Activated CD8-positive, alpha-beta T cell treated with anti-CD3 and anti-CD28 coated beads for 36 hours (primary cell): ENCODE measurements around the gene PCDHGB7. TPM values are rescaled to one million over a fixed set of nuclear protein-coding genes. Genes with fewer than 3 reads are reported as not detected.

Experiments
- ATAC-seq: fragments of 200-7000 bp; cut with Tn5 transposase; one replicate; pipeline ENCODE4 v1.10.0; 2021; ENCODE audit warnings: mild to moderate bottlenecking, moderate library complexity
- CTCF ChIA-PET: fragments of 350-600 bp; sonication (Branson Sonifier 250); formaldehyde crosslinking; loops from one replicate; lab custom pipeline; 2021; ENCODE audit warnings: antibody characterized with exemption; lab: Charles Lee
- POLR2A ChIA-PET: fragments of 350-600 bp; sonication (Branson Sonifier 250); formaldehyde crosslinking; loops from one replicate; lab custom pipeline; 2021; ENCODE audit warnings: antibody characterized with exemption; lab: Charles Lee
- DNase-seq: peaks from one replicate; pipeline ENCODE4 v3.0.0-alpha.2; 2020
- H3K27ac Mint-ChIP-seq: one replicate; pipeline ENCODE4 v1.8.0; 2021; ENCODE audit warnings: mild to moderate bottlenecking, mixed read lengths
- H3K27me3 Mint-ChIP-seq: one replicate; pipeline ENCODE4 v1.8.0; 2021; ENCODE audit warnings: mixed read lengths
- H3K36me3 Mint-ChIP-seq: one replicate; pipeline ENCODE4 v1.8.0; 2021; ENCODE audit warnings: low read depth, mixed read lengths
- H3K4me1 Mint-ChIP-seq: one replicate; pipeline ENCODE4 v1.8.0; 2021; ENCODE audit warnings: low read depth, mixed read lengths
- H3K4me3 Mint-ChIP-seq: one replicate; pipeline ENCODE4 v1.8.0; 2021; ENCODE audit warnings: mild to moderate bottlenecking, moderate library complexity, mixed read lengths
- H3K9me3 Mint-ChIP-seq: one replicate; pipeline ENCODE4 v1.8.0; 2021; ENCODE audit warnings: mixed read lengths
- intact Hi-C: fragments of 100-400 bp; cut with micrococcal nuclease; formaldehyde crosslinking; loops from one replicate; pipeline ENCODE4 v1.10.0; 2022
- total RNA-seq, 2 experiments: library from RNA; stranded (reverse); gene quantifications; one replicate each; pipeline ENCODE4 v1.2.3, GENCODE V29; 2021
- TF ChIP-seq, protein P1 (sequence below): fragments of 200-600 bp; IDR thresholded peaks from one replicate; pipeline ENCODE4 v1.8.0; 2022; ENCODE audit warnings: antibody characterized with exemption, mild to moderate bottlenecking

PCDHGB7 gene
- total RNA-seq, 2 experiments from 2014 or later: not detected

- Mint-ChIP-seq H3K36me3 (peaks cover 2% of the 10 kb centered on the region), H3K27me3 (peaks cover 20% of the 10 kb centered on the region), H3K9me3 (peaks cover 6% of the 10 kb centered on the region), H3K27ac (no peak overlapping the region), H3K4me1 (no peaks in the 10 kb centered on the region), H3K4me3 (no peak overlapping the region)
- ATAC-seq: no peak
- intact Hi-C loops: no loop called here
- DNase-seq: no peak
- TF ChIP-seq, protein P1, sequence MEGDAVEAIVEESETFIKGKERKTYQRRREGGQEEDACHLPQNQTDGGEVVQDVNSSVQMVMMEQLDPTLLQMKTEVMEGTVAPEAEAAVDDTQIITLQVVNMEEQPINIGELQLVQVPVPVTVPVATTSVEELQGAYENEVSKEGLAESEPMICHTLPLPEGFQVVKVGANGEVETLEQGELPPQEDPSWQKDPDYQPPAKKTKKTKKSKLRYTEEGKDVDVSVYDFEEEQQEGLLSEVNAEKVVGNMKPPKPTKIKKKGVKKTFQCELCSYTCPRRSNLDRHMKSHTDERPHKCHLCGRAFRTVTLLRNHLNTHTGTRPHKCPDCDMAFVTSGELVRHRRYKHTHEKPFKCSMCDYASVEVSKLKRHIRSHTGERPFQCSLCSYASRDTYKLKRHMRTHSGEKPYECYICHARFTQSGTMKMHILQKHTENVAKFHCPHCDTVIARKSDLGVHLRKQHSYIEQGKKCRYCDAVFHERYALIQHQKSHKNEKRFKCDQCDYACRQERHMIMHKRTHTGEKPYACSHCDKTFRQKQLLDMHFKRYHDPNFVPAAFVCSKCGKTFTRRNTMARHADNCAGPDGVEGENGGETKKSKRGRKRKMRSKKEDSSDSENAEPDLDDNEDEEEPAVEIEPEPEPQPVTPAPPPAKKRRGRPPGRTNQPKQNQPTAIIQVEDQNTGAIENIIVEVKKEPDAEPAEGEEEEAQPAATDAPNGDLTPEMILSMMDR: no peak
- ChIA-PET POLR2A (no interaction called here), CTCF (interaction anchor here (1.5 kb wide), 1 partner anchor 9 kb away, joined by 3 read pairs; no protein-coding TSS in a partner anchor)
Measured at GRCh38 chr5:141437221-141437620, 19.7 kb downstream of the PCDHGB7 start.

GRCh38 chr5:141439411-141440141 lies 22.1 kb downstream of the PCDHGB7 start:
- POLR2A ChIA-PET: no interaction called here
- peaks cover 12% of the 10 kb centered on the region for H3K27me3 Mint-ChIP-seq
- intact Hi-C loops: no loop called here
- TF ChIP-seq, protein P1: no peak
- peaks cover 2% of the 10 kb centered on the region for H3K9me3 Mint-ChIP-seq
- H3K27ac Mint-ChIP-seq: no peak overlapping the region
- CTCF ChIA-PET: interaction anchor here (1.2 to 1.9 kb wide), 3 partner anchors 9 to 124 kb away, joined by 3 to 7 read pairs (median 4); partner anchors contain the start of genes PCDHGA11 and PCDHGA12
- H3K36me3 Mint-ChIP-seq: no peaks in the 10 kb centered on the region
- H3K4me3 Mint-ChIP-seq: no peak overlapping the region
- H3K4me1 Mint-ChIP-seq: no peaks in the 10 kb centered on the region
- no peak for DNase-seq
- no peak for ATAC-seq

- CTCF ChIA-PET: interaction anchor here (1.2 to 1.9 kb wide), 3 partner anchors 10 to 124 kb away, joined by 3 to 7 read pairs (median 4); partner anchors contain the start of genes PCDHGA11 and PCDHGA12
Measured at GRCh38 chr5:141440341-141440740, 22.9 kb downstream of the PCDHGB7 start.

GRCh38 chr5:141441571-141442170 lies 24.2 kb downstream of the PCDHGB7 start:
- Mint-ChIP-seq H3K27me3 (peaks cover 16% of the 10 kb centered on the region), H3K9me3 (peaks cover 2% of the 10 kb centered on the region), H3K4me1 (no peaks in the 10 kb centered on the region), H3K27ac (no peak overlapping the region), H3K36me3 (no peaks in the 10 kb centered on the region), H3K4me3 (no peak overlapping the region)
- TF ChIP-seq, protein P1: no peak
- ATAC-seq: no peak
- intact Hi-C loops: no loop called here
- ChIA-PET CTCF (interaction anchor here (0.6 to 1.3 kb wide), 2 partner anchors 12 kb away, joined by 3 to 4 read pairs; partner anchors contain the start of gene PCDHGA12), POLR2A (no interaction called here)
- no peak for DNase-seq

More at GRCh38 chr5:141440341-141440740, 22.9 kb downstream of the PCDHGB7 start:
- ATAC-seq (no peak), DNase-seq (no peak)
- H3K4me3 Mint-ChIP-seq: no peak overlapping the region
- no peak overlapping the region for H3K27ac Mint-ChIP-seq
- no peaks in the 10 kb centered on the region for H3K4me1 Mint-ChIP-seq
- intact Hi-C loops: no loop called here
- H3K27me3 Mint-ChIP-seq: peaks cover 12% of the 10 kb centered on the region
- H3K9me3 Mint-ChIP-seq: peaks cover 2% of the 10 kb centered on the region
- TF ChIP-seq, protein P1: no peak
- POLR2A ChIA-PET: no interaction called here
- no peaks in the 10 kb centered on the region for H3K36me3 Mint-ChIP-seq

GRCh38 chr5:141465351-141465750 lies 47.9 kb downstream of the PCDHGB7 start:
- intact Hi-C loops: no loop called here
- Mint-ChIP-seq H3K36me3 (no peaks in the 10 kb centered on the region), H3K27ac (no peak overlapping the region), H3K9me3 (peaks cover 3% of the 10 kb centered on the region), H3K4me1 (no peaks in the 10 kb centered on the region), H3K27me3 (peaks cover 17% of the 10 kb centered on the region), H3K4me3 (no peak overlapping the region)
- TF ChIP-seq, protein P1: no peak
- POLR2A ChIA-PET: no interaction called here
- CTCF ChIA-PET: interaction anchor here (0.9 to 1.4 kb wide), 2 partner anchors 35 to 46 kb away, joined by 3 to 4 read pairs; partner anchors contain the start of gene PCDHGA12
- ATAC-seq (no peak), DNase-seq (no peak)
